Sigmoid colon (tissue), 4 donors: ENCODE results near the gene QPCT.

Experiments
- CTCF ChIP-seq, 4 experiments: fragments of 450-650 bp in 3 of 4; fragments of 200-600 bp in 1 of 4; IDR thresholded peaks; one replicate each; pipeline ENCODE4 v1.5.1; 2016 to 2019; ENCODE audit warnings: antibody characterized with exemption in 4 of 4, mild to moderate bottlenecking in 3 of 4, moderate library complexity in 2 of 4
- EP300 ChIP-seq, 4 donors: sonication (generic); formaldehyde crosslinking; IDR thresholded peaks; one replicate each; pipeline ENCODE4 v1.6.1; 2017; ENCODE audit warnings: antibody characterized with exemption in 4 of 4
- POLR2A ChIP-seq, 2 donors: fragments of 450-650 bp; IDR thresholded peaks; one replicate each; pipeline ENCODE4 v1.6.1; 2016; ENCODE audit warnings: antibody characterized with exemption in 2 of 2, mild to moderate bottlenecking in 2 of 2, moderate library complexity in 2 of 2
- POLR2AphosphoS5 ChIP-seq, 4 donors: sonication (generic); formaldehyde crosslinking; IDR thresholded peaks; one replicate each; pipeline ENCODE4 v1.6.1; 2017; ENCODE audit warnings: antibody characterized with exemption in 4 of 4

- TF ChIP-seq CTCF (IDR thresholded peaks at IDR 0.05) = no peak
- no peak for TF ChIP-seq EP300 (IDR thresholded peaks at IDR 0.05)
- no peak for TF ChIP-seq POLR2A (IDR thresholded peaks at IDR 0.05)
- no peak for TF ChIP-seq POLR2AphosphoS5 (IDR thresholded peaks at IDR 0.05)
Observed at GRCh38 chr2:37415128-37415820, 70.8 kb downstream of the QPCT start.
